Measurements from ENCODE around the gene SH3BGRL2.
A peak's percentile ranks its signal among the peaks of the same experiment; 100 is the strongest.
"Not testable (repeated sequence)": the region's sequence is repeated elsewhere in the genome, so short reads cannot be mapped to it uniquely, and the experiment has no call there.

SH3BGRL2 gene

GRCh38 chr6:79704200-79704599 lies 73.1 kb downstream of the SH3BGRL2 start:
- no peak for DNase-seq

DNA sequence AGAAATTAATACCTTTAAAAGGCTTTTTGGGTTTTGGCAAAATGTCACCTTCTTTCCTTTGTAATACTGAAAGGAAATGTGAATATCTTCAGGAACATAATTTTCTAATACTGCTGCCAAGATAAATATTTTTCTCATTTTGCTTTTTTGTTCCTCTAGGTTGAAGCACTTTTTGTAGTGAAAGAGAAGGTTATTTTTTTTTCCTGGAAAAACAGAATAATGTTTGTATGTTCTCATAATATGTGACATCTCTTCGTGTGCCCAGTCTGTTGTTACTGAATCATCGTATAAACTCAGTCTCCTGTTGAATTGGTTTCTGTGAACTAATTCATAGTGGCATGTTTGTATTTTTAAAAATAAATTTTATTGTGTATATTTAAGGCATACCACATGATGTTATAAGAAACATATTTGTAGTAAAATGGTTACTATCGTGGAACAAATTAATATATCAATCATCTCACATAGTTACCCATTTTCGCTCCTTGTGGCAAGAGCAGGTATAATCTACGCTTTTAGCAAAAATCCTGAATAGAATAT lies 74.4 kb downstream of the SH3BGRL2 start:
- no peak for DNase-seq

DNA sequence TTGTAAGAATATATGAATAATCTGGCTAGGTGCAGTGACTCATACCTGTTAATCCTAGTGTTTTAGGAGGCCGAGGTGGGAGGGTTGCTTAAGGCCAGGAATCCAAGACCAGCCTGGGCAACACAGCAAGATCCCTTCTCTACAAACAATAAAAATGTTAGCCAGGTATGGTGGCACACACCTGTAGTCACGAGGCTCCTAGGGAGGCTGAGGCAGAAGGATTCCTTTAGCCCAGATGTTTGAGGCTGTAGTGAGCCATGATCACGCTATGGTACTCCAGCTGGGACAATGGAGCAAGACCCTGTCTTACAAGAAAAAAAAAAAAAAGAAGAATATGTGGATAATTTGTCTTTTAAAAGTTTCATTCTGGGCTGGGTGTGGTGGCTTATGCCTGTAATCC lies 75.4 kb downstream of the SH3BGRL2 start:
- no peak for DNase-seq

DNA sequence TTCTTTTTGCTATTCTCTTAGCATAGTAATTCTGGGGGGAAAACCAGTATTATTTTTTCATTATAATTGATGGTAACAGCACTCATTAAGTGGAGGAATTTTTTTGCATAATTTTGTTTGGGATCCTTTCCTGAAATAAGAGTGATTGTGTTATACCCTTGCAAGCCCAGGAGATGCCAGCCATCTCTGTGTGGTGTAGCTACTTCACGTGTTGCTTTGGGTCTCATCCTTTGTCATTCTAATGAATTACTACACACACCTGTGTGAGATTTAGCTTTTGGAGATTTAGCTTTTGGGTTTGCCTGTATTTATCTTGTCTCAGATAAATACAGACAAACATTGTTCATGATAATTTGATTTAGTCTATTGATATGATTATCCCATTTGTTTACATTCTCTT lies 76.5 kb downstream of the SH3BGRL2 start:
- no peak for DNase-seq

DNA sequence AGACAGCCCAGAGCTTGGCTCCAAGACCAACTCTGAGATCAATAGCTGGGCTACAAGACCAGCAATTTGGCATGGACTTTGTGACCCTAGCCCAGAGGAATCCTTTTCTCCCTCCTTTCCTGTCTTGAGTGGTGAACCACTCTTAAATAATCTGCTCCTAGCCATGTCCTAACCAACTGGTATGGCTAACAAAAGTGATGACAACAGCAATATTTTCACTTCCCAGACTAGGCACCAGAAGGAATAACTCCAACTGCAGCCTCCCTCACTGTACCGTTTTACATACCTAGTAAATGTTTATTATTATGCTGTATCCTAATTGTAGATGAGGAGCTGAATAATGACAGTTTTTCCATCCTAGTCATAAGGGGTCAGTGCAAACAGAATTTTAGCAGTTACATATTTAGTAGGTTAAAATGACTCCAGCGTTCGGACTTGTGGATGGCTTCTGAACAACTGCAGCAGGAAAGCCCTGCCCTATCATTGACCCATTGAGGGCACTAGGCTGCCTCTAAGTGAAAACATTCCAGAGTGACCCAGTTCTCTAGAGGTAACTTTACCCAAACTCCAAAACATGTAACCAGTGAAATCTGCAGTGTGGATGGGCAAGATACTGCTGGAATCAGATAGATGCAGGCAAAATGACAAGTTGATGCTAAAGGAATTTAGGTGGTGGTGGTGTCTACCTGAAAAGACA lies 77.1 kb downstream of the SH3BGRL2 start:
- no peak for DNase-seq

DNA sequence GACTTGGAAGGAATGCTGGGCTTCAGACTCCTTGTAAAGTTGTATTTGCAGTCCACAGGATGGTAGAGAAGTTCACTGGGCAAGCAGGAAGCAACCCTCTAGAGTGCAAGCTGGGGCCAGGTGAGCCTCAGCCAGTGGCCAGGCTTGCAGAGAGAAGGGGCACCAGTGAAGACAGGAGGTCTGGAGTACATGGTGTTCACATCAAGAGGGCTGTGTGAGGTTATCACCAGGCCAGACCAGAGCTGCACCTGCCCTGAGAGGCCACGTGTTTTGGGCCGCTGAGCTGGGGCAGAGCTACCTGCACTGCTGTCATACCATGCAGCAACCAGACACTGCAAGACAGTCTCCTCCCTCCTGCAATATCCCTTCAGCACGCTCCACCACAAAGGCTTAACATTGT lies 79.0 kb downstream of the SH3BGRL2 start:
- no peak for DNase-seq

- DNase-seq, result no peak
Observed at GRCh38 chr6:79711167-79711566, 80.0 kb downstream of the SH3BGRL2 start.

DNA sequence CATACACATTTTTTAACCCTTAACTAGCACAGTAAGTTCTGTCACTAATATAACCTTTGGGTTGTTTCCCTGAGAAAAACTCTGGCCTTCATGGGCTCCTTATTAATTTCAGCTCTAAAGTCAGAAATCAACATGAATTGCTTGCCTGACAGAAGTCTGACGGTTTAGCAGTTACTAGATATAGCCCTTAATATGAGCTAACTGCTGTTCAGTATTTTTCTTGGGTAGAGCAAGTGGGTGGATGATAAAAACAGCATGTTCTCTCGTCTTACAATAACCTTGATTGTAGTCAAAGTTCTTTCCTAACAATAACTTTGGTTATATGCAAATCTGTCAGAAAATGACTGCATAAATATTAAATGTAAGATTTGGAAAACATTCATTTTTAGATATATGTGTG lies 81.0 kb downstream of the SH3BGRL2 start:
- DNase-seq, result no peak

DNA sequence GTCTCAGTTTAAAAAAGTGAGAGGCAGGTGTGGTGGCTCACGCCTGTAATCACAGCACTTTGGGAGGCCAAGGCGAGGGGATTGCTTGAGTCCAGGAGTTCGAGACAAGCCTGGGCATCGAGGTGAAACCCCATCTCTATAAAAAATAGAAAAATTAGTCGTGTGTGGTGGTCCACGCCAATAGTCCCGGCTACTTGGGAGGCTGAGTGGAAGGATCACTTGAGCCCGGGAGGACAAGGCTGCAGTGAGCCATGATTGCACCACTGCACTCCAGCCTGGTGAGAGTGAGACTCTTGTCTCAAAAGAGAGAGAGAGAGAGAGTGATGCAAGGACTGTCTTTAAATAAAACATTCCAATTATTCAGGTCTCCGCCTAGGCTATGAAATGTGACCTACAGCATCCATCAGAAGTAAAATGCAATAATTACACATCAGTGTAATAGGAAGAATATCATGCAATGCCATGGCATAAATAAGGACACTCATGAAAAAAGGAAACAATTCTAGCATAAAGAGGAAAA lies 81.5 kb downstream of the SH3BGRL2 start:
- DNase-seq, result no peak

DNA sequence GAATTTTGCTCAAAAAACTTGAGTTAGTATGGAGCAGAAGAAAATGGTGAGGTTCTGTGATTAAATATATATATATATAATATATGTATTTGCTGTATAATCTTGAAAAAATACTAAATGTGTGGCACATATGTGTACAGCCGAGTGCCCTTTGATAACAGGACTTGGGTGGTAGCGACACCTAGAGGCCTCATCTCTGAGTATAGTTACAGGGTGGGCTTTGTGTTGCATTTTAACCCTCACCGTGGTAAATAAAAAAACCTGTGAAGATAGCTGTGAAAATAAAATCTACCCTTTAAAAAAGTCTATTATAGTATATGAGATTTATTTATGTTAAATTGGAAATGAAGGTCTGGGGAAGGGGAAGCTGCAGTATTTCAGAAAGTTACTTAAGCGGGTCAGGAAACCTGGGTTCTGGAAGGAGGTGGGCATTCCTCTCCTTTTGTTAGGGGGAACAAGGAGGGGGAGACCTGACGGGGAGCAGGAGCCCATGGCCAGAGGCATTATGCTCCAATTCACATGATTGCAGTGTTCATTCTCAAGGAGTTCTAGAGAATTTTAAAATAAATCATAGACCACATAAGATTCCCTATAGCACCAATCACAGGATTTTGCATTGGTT lies 82.7 kb downstream of the SH3BGRL2 start:
- DNase-seq, result peak; percentile 16 to 32

DNA sequence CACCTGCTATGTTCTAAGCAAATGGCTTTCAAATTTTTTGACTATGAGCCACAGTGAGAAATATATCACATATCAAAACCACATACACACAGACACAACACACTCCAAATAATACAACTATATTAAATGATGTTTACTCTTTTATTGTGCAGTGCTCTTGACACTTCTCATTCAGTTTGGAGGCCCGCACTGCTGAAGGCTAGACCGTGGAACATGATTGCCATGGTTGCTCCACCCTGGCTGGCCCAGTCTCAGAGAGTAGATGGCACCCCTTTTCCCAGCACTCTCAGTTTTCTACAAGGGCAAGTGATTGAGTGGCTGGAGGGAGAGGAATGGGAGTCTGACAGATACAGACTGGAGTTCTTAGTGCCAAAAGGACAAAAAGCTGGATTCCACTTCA lies 86.9 kb downstream of the SH3BGRL2 start:
- no peak for DNase-seq

DNA sequence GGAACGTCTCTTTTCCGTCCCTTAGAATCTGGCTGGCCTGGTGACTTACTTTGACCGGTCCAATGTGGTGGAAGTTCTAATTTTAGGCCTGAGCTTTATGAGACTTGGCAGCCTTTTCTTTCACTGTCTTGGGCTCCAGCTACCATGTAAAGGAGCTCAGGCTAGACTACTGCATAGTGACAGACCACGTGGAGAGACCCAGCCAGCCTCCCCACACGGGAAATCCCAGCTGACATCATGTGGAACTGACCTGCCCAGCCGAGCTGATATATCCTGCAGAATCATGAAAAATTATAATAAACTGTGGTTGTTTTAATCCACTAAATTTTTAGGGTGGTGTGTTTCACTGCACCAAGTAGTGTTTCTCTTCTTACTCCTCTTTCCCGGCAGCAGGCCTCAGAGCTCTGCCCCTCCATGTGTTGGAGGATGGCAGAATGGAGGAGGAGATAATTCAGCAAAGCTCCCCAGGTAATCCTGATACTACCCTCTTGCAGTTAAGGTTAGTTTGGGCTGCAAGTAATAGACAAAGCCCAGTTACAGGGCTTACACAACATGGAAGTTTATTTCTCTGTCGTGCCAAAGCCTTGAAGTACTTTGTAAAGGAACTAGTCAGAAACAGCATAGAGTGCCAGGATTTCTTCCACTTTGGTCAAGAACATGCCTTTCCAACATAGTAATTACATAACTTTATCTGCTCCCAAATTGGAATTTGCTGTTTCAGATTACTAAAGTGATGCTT lies 87.5 kb downstream of the SH3BGRL2 start:
- no peak for DNase-seq

DNA sequence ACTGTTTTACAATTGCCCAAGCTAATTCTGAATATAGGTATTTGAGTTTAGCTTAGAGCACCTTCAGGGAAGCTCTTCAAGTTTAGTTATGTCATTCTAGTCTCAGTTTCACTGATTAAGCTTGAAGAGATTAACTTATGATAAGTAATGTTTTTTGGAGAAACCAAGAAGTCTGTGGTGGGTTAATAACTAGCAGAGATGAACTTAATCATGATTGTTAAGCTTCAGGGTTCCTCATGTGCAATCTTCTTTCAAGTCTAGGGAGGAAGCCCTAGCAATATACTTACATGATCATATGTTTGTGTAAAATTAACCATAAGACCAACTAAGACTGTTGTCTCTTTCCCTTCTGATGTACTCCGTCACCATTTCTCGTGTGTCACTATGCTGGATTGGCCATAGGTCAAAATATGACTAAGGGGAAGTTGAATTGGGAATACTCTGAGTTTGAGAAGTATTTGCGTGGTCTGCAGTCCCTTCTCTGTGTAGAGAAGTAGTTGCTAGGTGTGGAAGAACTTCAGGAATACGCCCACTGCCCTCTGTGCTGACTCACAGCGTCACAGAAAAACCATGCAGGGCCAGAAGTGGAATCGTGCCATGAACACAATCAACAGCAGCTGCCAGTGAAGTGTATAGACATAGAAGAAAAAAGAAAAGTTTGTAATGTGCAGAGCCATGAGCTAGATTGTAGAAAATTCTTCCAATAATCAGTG lies 88.3 kb downstream of the SH3BGRL2 start:
- DNase-seq, result no peak

DNA sequence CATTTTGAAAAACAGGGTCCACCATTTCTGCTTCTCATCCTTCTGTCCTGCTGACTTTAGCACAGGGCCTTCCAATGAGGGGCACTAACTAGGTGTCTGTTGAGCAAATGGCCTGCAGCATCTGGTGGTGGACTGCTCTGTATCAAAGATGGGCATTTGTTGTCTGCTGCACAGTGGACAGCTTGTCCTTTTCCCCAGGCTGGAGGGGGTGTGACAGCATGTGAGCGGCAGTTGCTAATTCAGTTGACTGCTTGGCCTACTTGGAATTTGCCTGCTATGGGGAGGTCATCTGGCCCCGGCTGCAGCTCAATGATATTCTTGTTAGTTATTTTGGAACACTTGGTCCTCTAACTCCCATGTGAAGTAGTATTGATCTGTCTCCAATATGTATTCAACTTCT lies 93.7 kb downstream of the SH3BGRL2 start:
- no peak for DNase-seq

GRCh38 chr6:79731471-79731870 lies 100.3 kb downstream of the SH3BGRL2 start:
- DNase-seq, result no peak

- DNase-seq, result no peak
Observed at GRCh38 chr6:79733388-79733787, 102.3 kb downstream of the SH3BGRL2 start.

GRCh38 chr6:79734374-79734773 lies 103.2 kb downstream of the SH3BGRL2 start:
- no peak for DNase-seq

GRCh38 chr6:79735183-79735582 lies 104.1 kb downstream of the SH3BGRL2 start:
- no peak for DNase-seq

GRCh38 chr6:79737172-79737571 lies 106.0 kb downstream of the SH3BGRL2 start:
- DNase-seq, result no peak

GRCh38 chr6:79742030-79742429 lies 110.9 kb downstream of the SH3BGRL2 start:
- no peak for DNase-seq

DNA sequence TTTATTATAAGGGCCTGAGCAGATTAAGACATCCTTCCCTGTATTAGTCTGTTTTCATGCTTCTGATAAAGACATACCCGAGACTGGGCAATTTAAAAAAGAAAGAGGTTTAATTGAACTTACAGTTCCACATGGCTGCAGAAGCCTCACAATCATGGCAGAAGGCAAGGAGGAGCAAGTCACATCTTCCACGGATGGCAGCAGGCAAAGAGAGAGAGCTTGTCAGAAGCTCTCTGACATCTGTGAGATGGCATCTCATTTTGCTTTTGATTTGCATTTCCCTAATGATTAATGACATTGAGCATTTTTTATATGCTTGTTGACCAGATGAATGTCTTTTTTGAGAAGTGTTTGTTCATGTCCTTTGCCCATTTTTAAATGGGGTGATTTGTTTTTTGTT lies 114.2 kb downstream of the SH3BGRL2 start:
- DNase-seq, result not testable (repeated sequence)

GRCh38 chr6:79746325-79746724 lies 115.2 kb downstream of the SH3BGRL2 start:
- DNase-seq, result not testable (repeated sequence)

DNA sequence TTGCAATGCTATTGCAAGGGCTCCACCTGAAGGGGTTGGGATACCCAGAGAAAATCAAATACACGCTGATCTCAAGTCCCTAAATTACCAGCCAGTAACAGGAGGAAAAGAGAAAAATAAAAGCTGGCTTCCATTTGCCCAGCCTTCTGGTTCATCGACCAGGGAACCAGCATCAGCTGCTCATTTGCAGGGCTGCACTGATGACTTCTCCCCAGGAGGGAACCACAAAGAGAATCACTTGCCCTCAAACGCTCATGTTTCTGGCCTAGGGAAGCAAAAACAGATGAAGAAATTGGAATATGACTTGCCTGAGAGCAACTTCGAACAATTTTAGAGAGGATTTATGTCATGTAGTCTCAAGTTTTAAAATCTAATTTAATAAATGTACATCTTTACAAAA lies 119.7 kb downstream of the SH3BGRL2 start:
- no peak for DNase-seq

All from SW 1271 (cell line).